COLO829 (cell line): ENCODE measurements around the gene DDX10.

Source experiments
- DNase-seq: peaks from one replicate; pipeline ENCODE4 v3.0.0; 2012; ENCODE audit warnings: low spot score

Gene DDX10

DNA sequence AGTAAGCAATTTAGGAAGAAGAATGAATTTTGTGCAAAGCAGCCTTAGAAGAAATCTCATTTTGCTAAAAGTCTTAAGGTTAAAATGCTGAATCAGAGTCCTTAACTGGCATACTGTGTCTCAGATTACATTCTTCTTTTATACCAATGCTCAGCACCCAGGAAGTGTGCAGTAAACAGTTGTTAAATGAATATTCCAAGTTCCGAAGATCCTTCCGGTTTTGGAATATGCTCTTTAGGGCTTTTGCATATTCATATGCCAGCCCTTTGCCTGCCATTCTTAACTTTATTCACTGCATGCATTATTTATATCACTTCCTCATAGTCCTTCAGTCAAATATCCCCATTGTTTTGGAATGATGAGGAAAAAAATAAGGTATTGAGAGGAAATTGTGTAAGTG is 242.0 kb downstream of the DDX10 start:
- peak; percentile 58 for DNase-seq

DNA sequence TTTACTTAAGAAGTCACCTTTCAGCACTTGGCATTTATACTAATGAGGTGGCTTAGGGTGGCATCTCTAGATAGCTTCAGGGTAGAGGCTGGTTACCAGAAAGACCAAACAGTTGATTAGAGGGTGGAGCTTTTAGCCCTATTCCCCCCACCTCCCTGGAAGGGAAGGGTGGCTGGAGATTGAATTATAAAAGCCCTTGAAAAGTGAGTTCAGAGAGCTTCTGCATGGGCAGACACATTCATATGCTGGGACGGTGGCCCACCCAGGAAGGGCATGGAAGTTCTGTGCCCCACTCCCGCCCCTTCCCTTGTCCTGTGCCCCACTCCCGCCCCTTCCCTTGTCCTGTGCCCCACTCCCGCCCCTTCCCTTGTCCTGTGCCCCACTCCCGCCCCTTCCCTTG is 244.2 kb downstream of the DDX10 start:
- no peak for DNase-seq

DNA sequence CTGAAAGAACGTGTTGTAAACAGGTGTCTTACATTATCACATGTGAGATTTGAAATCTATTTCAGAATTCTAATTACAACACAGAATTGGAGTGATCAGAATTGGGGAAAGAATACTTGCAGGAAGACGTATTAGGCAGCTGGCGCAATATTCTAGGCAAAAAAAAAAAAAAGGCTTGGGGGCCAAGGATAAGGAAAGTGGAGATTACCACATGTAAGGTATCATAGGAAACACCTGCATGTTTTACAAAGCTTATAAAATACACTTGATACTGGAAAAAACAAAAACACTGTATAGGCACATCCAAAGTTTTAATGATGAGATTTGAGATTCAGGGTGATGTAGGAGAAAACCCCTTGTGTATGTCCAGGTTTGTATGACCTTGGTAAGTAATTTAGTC is 245.1 kb downstream of the DDX10 start:
- DNase-seq, result no peak

DNA sequence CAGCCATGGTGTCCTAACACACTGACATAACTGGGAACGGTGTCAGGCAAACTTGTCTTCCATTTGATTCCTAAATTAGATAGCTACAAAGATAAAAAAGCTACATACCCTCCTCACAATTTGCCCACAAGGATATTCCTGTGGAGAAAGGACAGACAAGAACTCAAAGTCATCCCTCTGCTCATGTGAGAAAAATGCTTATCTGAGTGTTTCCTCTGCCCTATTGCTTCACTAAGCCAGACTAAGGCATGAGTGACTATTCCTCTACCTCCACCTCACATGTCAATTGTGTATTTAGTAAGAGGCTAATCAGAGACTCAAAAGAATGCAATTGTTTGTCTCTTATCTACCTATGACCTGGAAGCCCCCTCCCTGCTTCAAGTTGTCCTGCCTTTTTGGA is 247.7 kb downstream of the DDX10 start:
- DNase-seq, result no peak

DNA sequence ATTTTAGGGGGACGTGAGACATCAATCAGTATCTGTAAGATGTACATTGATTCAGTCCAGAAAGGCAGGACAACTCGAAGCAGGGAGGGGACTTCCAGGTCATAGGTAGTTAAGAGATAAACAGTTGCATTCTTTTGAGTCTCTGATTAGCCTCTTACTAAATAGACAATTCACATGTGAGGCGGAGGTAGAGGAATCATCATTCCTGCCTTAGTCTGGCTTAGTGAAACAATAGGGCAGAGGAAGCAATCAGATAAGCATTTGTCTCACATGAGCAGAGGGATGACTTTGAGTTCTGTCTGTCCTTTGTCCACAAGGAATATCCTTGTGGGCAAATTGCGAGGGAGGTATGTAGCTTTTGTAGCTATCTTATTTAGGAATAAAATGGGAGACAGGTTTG is 248.3 kb downstream of the DDX10 start:
- DNase-seq, result no peak

DNA sequence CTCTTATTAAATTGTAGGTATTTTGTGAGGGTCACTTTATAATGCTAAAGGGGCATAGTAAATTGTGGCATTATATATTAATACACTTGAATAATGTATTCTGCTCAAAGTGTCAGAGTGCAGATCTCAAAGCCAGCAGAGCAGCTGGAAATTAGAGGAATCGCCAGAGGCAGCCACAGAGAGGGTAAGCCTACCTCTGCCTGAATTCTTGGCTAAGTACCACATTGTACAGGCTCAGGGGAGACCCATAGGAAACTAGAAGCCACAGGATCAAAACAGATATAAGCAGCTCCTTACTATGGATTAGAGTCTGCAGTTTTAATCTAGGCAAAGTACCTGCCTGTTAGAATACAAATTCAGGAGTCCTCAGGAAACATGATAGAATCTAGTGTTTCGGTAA is 249.3 kb downstream of the DDX10 start:
- DNase-seq, result no peak

DNA sequence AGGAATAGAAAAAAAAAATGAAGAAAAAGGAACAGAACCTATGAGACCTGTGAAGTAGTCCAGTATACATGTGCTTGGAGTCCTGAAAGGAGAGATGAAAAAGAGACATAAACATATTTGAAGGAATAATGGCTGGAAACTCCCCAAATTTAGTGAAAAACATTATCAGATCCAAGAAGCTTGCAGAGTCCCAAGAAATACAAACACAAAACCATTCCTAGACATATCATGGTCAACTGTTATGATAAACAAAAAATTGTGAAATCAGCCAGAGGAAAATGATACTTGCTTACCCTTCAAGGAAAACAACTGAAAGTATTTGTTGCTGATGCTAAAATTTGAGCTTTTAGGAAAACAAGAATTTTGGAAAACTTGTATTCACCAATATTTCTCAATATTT is 250.1 kb downstream of the DDX10 start:
- no peak for DNase-seq

DNA sequence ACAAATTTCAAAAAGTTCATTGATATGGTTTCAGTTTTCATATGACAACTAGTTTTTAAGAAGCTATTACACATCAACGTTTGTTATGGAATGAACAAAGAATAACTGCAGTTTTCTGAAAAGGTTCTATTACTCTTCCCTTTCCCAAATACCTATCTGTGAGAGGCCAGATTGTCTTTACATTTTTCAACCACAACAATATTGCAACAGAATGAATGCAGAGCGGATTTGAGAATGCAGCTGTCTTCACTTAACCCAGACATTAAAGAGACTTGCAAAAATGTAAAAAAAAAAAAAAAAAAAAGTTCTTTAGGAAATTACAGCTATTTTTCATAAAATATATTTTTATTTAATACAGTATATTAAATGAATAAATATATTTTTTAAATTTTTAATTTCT is 250.8 kb downstream of the DDX10 start:
- no peak for DNase-seq

DNA sequence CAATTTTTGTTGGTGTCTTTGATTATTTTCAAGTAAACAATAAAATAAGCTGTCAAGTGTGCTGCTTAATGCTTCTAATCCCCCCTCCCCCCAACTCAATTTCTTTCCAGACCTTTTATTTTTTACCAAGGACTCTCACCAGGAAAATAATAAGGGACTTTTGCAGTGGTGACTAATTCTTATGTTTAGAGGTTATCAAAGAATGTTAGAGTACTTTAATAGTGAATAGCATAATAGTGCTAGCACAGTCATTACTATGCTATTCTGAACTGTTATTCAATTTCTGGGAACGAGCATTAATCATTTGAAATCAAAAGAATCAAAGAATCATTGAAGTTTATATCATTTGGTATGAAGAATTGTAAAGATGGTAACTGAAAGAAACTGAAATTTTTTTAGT is 251.4 kb downstream of the DDX10 start:
- DNase-seq, result peak; percentile 33

DNA sequence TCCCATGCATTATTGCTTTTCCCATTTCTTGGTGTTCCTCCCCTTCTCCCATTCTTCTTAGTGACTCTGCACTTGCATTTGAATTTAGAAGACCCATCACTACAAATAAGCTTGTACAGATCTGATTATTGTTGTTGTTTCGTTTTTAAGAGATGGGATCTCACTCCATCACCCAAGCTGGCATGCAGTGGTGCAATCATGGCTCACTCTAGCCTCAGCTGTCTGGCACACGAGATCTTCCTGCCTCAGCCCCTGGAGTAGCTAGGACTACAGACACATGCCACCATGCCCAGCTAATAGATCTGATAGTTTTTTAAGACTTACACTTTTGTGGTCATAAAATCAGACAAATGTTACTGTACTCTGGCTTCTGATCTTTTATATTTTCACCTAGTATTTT is 252.1 kb downstream of the DDX10 start:
- DNase-seq, result no peak

DNA sequence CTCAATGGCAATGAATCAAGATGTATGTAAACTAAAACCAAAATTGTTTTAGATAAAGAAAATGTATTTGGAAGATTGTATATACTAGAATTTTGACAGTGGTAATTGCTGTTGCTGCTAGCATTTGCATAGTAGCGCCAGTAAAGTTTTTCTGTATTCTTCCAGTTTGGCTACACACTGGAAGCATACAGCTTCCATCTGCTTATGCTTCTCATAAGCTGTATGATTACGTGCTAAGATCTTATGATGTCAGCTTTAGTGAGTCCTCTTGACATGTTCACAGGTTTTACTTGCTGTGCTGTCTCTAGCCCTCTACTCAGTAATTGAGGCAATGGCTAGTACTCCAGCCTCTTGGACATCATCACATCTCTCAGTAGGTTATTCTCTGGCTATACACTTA is 256.3 kb downstream of the DDX10 start:
- no peak for DNase-seq

DNA sequence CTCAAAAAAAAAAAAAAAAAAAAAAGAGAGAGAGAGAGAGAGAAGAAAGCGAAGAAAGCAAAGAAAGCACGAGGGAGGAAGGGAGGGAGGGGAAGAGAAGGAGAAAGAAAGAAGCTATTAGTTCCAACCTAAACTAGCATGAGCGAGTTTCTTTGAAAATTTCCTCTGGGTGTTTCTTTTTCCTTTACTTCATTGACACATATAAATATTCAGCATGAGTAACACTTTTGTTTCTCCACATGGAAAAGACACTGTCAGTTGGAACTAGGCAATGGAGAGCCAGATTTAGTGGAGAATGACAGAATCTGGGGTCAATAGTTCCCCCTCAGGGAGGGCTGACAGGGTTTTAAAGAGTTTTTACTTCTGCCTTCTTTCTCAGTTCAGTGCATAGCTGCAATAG is 257.4 kb downstream of the DDX10 start:
- DNase-seq, result no peak

DNA sequence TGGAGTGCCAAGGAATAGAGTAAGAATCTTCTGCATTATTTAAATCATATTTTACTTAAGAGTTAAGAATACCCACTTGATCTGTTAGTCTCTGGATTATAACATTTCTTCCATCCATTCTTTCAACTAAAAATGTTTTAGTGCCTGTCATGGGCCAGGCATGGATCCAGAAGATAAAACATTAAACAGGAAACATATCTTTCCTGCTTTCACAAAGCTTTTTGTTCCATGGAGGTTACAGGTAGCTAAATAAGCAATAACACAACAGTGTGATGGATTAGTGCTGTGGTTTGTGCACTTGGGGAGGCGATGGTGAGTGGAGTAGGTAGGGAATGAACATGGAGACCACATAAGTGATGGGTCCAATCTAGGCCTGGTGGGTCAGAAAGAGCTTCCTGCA is 258.5 kb downstream of the DDX10 start:
- no peak for DNase-seq

DNA sequence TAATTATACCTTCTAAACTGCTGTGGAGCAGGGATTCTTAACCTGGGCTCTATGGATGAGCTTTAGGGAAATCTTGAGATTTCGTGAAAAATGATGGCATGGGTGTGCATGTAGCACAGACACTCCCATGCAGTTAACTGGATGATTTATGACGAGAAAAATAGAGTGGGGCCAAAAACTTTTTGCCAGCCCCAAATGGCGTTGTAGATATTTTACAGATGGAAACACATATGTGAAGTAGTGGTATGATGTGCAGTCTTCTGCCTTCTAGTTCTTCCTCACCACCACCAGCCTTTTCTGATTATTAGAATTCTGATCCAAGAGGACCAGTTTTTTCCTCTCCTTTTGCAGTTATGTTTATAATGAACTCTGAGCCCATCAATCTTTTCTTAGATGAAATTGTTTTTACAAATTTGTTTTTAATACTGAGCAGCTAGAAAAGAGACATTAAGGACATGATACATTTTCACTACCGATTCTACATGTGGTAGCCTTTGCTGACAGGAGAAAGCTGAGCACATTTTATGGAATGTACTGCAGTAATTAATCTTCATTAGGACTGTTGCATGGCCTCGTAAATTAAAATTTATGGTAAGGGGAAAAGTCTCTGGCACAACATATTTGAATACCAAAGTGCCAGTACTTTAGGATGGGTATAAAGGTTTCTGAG is 261.4 kb downstream of the DDX10 start:
- DNase-seq, result no peak

DNA sequence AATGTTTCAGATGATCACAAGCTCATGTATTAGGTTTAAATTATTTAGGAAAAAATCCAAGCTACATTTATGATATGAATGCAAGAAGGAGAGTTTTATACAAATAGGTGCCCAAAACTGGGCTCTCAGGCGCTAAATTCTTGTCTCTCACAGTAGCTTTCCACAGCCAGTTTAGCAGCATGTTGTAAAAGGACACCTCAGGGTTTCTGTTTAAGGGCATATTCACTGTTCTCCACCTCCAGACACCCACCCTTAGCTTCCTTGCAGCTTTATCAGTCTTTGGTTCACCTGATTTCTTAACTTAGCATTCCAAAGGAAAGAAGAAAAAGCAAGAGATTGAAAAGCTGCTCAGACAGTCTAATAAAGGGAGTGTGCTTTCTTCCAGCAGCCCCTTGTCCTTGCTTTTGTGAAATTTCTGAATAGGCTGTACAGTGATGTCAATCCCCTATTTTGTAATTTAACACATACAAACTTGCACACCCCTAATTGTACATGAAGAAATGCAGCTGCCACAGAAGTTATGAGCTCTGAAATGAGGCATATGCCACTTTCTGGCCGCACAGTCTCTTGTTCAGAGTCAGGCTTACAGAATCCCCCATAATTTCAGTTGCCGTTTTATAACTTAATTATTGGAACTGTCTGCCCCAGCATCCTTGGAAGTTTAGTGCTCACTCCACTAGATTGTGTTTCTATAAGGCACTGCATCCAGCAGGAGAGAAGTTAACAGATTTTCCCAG is 262.1 kb downstream of the DDX10 start:
- no peak for DNase-seq

DNA sequence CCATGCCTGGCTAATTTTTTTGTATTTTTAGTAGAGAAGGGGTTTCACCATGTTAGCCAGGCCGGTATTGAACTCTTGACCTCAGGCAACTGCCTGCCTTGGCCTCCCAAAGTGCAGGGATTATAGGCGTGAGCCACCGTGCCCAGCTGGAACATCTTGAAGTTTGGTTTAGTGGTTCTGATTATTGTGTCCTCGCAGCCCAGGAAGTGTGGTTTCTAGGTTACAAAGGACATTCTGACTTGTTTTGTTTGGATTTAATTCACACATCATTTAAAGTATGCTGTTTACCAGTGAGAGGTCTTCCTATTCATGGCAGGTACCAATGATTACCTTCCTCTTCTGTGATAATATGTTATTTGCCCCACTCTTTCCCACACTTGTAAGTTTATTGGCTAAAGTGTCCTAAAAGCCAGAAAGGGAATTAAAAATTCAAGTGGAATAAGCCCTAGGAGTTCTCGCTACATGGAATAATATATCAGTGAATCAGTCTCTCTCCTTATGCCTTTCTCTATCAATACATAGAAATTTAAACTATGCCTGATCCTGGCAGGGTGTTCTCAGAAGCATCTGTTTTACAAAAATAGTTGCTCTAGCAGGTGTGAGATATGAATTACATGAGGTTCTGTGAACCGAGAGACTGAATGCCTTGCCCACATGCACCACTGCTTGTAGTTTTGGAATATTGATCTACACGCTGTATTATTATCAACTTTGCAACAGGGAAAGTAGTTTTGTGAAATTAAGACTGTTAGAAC is 263.1 kb downstream of the DDX10 start:
- DNase-seq, result no peak

DNA sequence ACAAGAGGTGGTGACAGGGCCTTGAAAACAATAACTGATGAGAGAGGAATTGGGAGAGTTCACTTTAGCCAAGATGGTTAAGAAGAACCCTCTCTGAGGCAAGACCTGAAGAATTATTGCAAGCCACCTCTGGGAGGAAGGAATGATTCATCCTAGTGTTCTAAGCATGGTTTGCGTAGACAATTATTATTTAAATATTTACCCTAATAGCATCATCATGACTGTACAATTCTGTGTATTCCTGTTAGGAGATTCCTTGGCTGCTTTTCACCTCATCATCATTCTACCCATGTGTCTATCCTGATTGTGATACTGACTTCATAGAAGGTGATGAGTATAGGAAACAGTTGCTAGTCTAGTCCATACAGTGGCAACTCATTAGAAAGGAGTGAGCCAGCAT is 264.4 kb downstream of the DDX10 start:
- no peak for DNase-seq

DNA sequence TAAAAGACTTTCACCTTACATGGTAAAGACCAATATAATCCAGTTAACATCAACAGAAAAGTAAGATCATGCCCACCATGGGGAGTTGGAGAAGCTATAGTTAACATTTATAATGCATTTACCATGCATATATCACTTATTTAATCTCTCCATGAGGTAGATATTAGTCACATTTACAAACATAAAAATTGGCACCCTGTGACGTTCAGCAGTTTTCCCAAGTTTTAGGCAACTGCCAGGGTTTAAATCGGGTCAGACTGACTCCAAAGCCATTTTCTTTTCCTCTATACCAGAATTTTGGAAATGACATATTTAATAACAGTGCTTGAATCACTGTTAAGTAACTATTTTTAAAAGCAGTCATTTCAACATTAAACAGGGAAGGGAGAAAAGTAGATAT is 266.3 kb downstream of the DDX10 start:
- no peak for DNase-seq

DNA sequence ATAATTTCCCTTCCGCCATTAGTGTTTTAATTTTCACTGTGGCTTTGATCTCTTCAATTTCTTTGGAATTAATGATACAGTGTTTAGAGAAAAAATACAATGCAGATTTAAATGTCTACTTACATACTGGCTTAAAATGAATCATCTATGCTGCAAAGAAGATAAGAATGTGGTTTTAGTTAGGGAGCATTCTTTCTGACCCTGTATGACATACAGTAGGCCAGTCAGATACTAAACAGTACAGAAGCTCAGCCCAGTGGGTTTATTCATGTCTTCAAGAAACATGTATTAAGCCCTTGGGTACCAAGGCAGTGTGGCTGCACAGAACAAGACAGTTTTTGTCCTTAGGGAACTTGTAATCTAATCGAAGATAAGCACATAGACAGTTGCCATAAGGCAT is 268.8 kb downstream of the DDX10 start:
- no peak for DNase-seq

DNA sequence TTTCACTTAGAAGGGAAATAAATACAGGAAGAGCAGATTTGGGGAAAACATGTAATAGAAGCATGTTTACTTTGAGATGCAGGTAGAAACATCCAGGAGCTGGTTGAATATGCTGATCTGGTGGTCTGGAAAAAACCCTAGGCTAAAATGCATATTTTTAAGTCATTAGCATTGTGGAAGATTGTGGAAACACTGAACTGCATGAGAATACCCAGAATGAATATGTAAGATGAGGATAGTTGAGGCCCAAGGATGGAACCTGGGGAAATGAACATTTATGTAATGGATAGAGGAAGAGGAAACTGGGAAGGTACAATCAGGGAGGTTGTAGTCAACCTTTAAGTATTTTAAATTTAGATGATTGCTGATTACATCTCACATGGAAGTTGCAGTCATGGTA is 269.4 kb downstream of the DDX10 start:
- no peak for DNase-seq

DNA sequence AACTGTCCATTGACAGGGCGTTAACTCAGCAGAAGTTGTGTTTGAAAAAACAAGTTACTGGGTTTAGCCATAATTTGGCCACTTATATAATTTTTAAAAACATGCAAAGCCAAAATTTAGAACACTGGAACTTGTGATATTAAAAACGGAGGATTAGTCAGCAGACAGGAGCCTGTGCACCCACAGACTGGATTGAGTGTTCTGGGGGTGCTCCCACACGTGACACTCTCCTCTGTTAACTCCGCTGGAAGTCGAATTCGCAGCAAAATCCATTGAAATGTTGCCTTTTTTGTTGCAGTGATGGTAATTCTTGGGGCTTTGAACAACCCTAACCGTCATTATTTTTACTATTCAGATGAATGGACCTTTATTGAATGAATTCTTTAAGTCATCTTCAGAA is 269.8 kb downstream of the DDX10 start:
- DNase-seq, result no peak

DNA sequence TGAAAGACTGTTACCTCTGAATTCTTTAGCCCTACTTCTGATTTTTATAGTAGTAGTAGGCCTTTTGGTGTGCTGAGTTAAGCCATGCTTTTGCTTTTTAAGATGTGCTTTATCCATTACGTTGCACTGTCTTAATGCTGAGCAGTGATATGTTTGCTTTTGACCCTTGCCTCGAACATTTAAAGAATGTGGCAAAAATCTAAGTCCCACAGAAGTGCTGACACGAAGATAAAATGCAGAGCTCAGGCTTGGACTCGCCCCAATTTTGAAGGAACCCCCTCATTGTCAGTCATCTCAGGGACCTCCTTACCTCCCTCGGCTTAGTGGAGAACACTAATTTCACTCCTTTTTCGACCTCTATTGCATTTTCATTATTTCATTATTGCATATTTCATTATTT is 272.9 kb downstream of the DDX10 start:
- DNase-seq, result no peak

DNA sequence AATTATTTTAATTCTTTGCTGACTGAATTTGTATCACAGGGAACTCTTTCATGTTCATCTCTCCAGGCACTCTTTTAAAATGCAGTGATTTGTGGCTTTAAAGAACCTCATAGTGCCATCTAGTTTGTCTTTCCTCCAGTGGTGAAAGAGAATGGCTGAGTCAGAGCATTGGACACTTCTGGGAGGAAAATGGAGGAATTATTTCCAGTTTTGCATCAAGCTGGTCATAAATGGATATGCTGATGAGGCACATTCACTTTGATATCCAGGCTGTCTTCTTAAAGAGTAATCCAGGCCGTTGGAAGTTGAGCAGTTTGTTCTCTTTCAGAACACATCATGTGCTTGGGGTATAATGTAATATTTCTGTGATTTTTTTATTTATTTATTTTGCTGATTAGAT is 273.7 kb downstream of the DDX10 start:
- DNase-seq, result peak; percentile 85
